ENCODE measurements around the gene PLEKHG4B. TPM values are rescaled to one million over a fixed set of nuclear protein-coding genes. Genes with fewer than 3 reads are reported as not detected.
"Not testable (repeated sequence)": the region's sequence is repeated elsewhere in the genome, so short reads cannot be mapped to it uniquely, and the experiment has no call there.

Gene PLEKHG4B
- total RNA-seq, 1 donor from 2014 or later, result 6.8 TPM

GRCh38 chr5:218457-219291 is 126.7 kb downstream of the PLEKHG4B start:
- peaks cover 2% of the 10 kb centered on the region for H3K27me3 Mint-ChIP-seq (ENCODE audit: unreplicated experiment)
- DNase-seq (ENCODE audit: low spot score), result peak; percentile 41
- no peaks in the 10 kb centered on the region for H3K9me3 Mint-ChIP-seq (ENCODE audit: unreplicated experiment)
- peaks cover 3% of the 10 kb centered on the region for H3K36me3 Mint-ChIP-seq (ENCODE audit: low read depth, unreplicated experiment)
- H3K27ac Mint-ChIP-seq (ENCODE audit: unreplicated experiment), result peak overlapping the region; percentile 72
- no peak for TF ChIP-seq CTCF (IDR thresholded peaks at IDR 0.05; ENCODE audit: unreplicated experiment)
- H3K4me3 Mint-ChIP-seq (ENCODE audit: unreplicated experiment), result peak overlapping the region; percentile 98
- peaks cover 17% of the 10 kb centered on the region for H3K4me1 Mint-ChIP-seq (ENCODE audit: unreplicated experiment)

DNA sequence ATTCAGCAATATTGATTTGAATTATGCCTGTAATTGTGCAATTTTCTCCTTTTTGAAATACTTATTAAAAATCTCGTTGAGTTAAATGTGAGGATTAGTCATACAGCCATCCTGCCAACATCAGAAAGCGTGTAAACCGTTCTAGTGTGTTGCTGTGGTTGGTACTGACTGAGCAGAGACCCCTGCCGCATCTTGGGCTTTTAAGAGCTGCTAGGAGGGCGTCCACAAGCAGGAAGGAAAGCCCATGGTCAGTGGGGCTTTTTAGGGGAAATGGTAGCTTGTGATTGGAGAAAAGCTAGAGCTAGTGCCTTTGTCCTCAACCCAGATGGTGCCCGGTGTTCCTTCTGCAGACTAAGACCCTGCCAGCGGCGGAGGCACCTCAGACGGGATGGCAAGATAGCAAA is 127.5 kb downstream of the PLEKHG4B start:
- Mint-ChIP-seq H3K4me1 (ENCODE audit: unreplicated experiment) (peaks cover 17% of the 10 kb centered on the region), H3K27ac (ENCODE audit: unreplicated experiment) (peak overlapping the region; percentile 13)

GRCh38 chr5:219991-220390 is 128.0 kb downstream of the PLEKHG4B start:
- Mint-ChIP-seq H3K4me3 (ENCODE audit: unreplicated experiment) (peak overlapping the region; percentile 98), H3K9me3 (ENCODE audit: unreplicated experiment) (no peaks in the 10 kb centered on the region), H3K27me3 (ENCODE audit: unreplicated experiment) (peaks cover 2% of the 10 kb centered on the region), H3K4me1 (ENCODE audit: unreplicated experiment) (peaks cover 17% of the 10 kb centered on the region), H3K36me3 (ENCODE audit: low read depth, unreplicated experiment) (peaks cover 8% of the 10 kb centered on the region), H3K27ac (ENCODE audit: unreplicated experiment) (no peak overlapping the region)
- no peak for DNase-seq (ENCODE audit: low spot score)
- no peak for TF ChIP-seq CTCF (IDR thresholded peaks at IDR 0.05; ENCODE audit: unreplicated experiment)

More for the DNA sequence above, 127.5 kb downstream of the PLEKHG4B start:
- peaks cover 4% of the 10 kb centered on the region for H3K36me3 Mint-ChIP-seq (ENCODE audit: low read depth, unreplicated experiment)
- peaks cover 2% of the 10 kb centered on the region for H3K27me3 Mint-ChIP-seq (ENCODE audit: unreplicated experiment)
- no peaks in the 10 kb centered on the region for H3K9me3 Mint-ChIP-seq (ENCODE audit: unreplicated experiment)
- peak overlapping the region; percentile 98 for H3K4me3 Mint-ChIP-seq (ENCODE audit: unreplicated experiment)
- TF ChIP-seq CTCF (IDR thresholded peaks at IDR 0.05; ENCODE audit: unreplicated experiment), result no peak
- DNase-seq (ENCODE audit: low spot score), result no peak

- H3K27me3 Mint-ChIP-seq (ENCODE audit: unreplicated experiment); DNase-seq (ENCODE audit: low spot score); H3K9me3 Mint-ChIP-seq (ENCODE audit: unreplicated experiment); H3K4me3 Mint-ChIP-seq (ENCODE audit: unreplicated experiment): not testable (repeated sequence)
- Mint-ChIP-seq H3K27ac (ENCODE audit: unreplicated experiment) (peak overlapping the region; percentile 69), H3K36me3 (ENCODE audit: low read depth, unreplicated experiment) (peaks cover 27% of the 10 kb centered on the region), H3K4me1 (ENCODE audit: unreplicated experiment) (peaks cover 12% of the 10 kb centered on the region)
Measured at GRCh38 chr5:222951-223715, 131.2 kb downstream of the PLEKHG4B start.

GRCh38 chr5:223791-224190 is 131.8 kb downstream of the PLEKHG4B start:
- Mint-ChIP-seq H3K9me3 (ENCODE audit: unreplicated experiment) (no peaks in the 10 kb centered on the region), H3K27ac (ENCODE audit: unreplicated experiment) (no peak overlapping the region), H3K4me3 (ENCODE audit: unreplicated experiment) (no peak overlapping the region), H3K4me1 (ENCODE audit: unreplicated experiment) (peaks cover 12% of the 10 kb centered on the region), H3K27me3 (ENCODE audit: unreplicated experiment) (no peaks in the 10 kb centered on the region), H3K36me3 (ENCODE audit: low read depth, unreplicated experiment) (peaks cover 30% of the 10 kb centered on the region)
- no peak for TF ChIP-seq CTCF (IDR thresholded peaks at IDR 0.05; ENCODE audit: unreplicated experiment)
- DNase-seq (ENCODE audit: low spot score), result no peak
